ENCODE measurements around the gene PPFIA3. TPM values are rescaled to one million over a fixed set of nuclear protein-coding genes. Genes with fewer than 3 reads are reported as not detected.
A peak's percentile ranks its signal among the peaks of the same experiment; 100 is the strongest.

The PPFIA3 gene
- total and polyA plus RNA-seq, 2 experiments from 2014 or later, result 25.4 to 29.7 TPM

DNA sequence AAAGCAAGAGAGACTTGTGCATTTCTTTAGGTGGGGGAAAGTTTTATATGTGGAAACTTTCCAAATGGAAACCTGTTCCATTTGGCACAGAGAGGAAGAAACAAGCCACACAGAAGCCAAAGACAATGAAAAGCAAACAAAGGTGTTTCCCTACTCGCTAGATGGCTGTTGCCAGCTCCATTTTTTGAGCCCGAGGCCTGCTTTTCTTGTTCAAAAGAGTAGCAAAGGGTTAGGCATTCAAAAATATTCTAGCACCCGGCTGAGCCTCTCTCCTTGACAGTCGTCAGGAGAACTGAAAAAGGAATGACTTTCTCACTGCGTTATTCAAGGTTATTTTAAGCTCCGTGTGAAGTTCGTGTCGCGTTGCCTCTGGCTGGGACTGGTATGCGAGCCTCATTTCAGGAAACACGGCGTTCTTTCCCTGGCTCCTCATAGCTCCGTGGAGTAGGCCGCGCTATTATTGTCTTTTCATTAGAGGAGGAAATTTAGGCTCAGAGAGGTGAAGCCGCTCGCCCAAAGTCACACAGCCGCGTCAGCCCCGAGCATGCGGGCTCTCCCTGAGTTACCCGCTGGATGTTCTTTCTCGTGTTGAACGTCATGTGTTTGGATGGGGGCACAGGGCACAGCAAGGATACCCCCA is 45.9 kb downstream of the PPFIA3 start:
- H3K27ac ChIP-seq (ENCODE audit: low read depth), result no peak overlapping the region
- Mint-ChIP-seq H3K9me3 (no peaks in the 10 kb centered on the region), H3K4me3 (no peak overlapping the region), H3K27ac (no peak overlapping the region), H3K4me1 (peaks cover 6% of the 10 kb centered on the region; the same call in 2 of the 3 replicates), H3K36me3 (ENCODE audit: low read depth) (no peaks in the 10 kb centered on the region), H3K27me3 (ENCODE audit: insufficient read depth, low read depth, poor library complexity) (peaks cover 4% of the 10 kb centered on the region)
- H3K4me3 ChIP-seq, result peak overlapping the region; percentile 55
- ATAC-seq (peak; percentile 16; the same call in 2 of the 3 replicates), DNase-seq (ENCODE audit: low spot score) (peak; percentile 29)
- TF ChIP-seq NANOG (IDR thresholded peaks at IDR 0.05; ENCODE audit: borderline replicate concordance) (no peak), ZNF331 (CRISPR knock-in tag; IDR thresholded peaks at IDR 0.05; ENCODE audit: low read depth) (no peak), CTCF (conservative IDR thresholded peaks at IDR 0.05; ENCODE audit: low read depth in 2 of 2) (no peak), ZNF114 (CRISPR knock-in tag; IDR thresholded peaks at IDR 0.05) (no peak), CREB1 (CRISPR knock-in tag; IDR thresholded peaks at IDR 0.05; ENCODE audit: low read depth) (no peak)
- no peaks in the 10 kb centered on the region for H4K20me1 ChIP-seq (replicated peaks; ENCODE audit: insufficient read depth)
- H2AFZ ChIP-seq, result peak overlapping the region; percentile 84
- no peaks in the 10 kb centered on the region for H3K9me2 ChIP-seq (ENCODE audit: insufficient read depth)
- H3K4me2 ChIP-seq, result peak overlapping the region; percentile 81
- H3F3A ChIP-seq (replicated peaks; ENCODE audit: low read depth), result 0 out of 2 replicates have a peak, but pooled peaks cover 2% of the 10 kb centered on the region
- 0 out of 2 replicates have a peak, but pooled peaks cover 12% of the 10 kb centered on the region for H3K27me3 ChIP-seq (ENCODE audit: insufficient read depth)
- no peaks in the 10 kb centered on the region for H3K36me3 ChIP-seq (ENCODE audit: insufficient read depth)
- no peaks in the 10 kb centered on the region for H3K79me2 ChIP-seq (replicated peaks; ENCODE audit: insufficient read depth)
- H3K4me1 ChIP-seq (ENCODE audit: insufficient read depth), result peaks cover 7% of the 10 kb centered on the region; the same call in 1 of the 2 replicates

- no peaks in the 10 kb centered on the region for H4K20me1 ChIP-seq (replicated peaks; ENCODE audit: insufficient read depth)
- H3K4me3 Mint-ChIP-seq, result no peak overlapping the region
- no peaks in the 10 kb centered on the region for H3K79me2 ChIP-seq (replicated peaks; ENCODE audit: insufficient read depth)
- ATAC-seq, result peak; percentile 93
- peaks cover 7% of the 10 kb centered on the region; the same call in 1 of the 2 replicates for H3K4me1 ChIP-seq (ENCODE audit: insufficient read depth)
- H3K27me3 Mint-ChIP-seq (ENCODE audit: insufficient read depth, low read depth, poor library complexity), result peaks cover 2% of the 10 kb centered on the region
- no peak overlapping the region for H3K27ac ChIP-seq (ENCODE audit: low read depth)
- H3K4me3 ChIP-seq, result peak overlapping the region; percentile 55
- peak overlapping the region; percentile 84 for H2AFZ ChIP-seq
- peak; percentile 48 for DNase-seq (ENCODE audit: low spot score)
- TF ChIP-seq CTCF (conservative IDR thresholded peaks at IDR 0.05; ENCODE audit: low read depth in 2 of 2), result peak; percentile 45 to 50
- TF ChIP-seq ZNF114 (CRISPR knock-in tag; IDR thresholded peaks at IDR 0.05), result no peak
- H3K4me2 ChIP-seq, result peak overlapping the region; percentile 81
- H3K36me3 ChIP-seq (ENCODE audit: insufficient read depth), result no peaks in the 10 kb centered on the region
- no peaks in the 10 kb centered on the region for H3K9me3 Mint-ChIP-seq
- no peak overlapping the region for H3K27ac Mint-ChIP-seq
- H3K4me1 Mint-ChIP-seq, result peaks cover 6% of the 10 kb centered on the region; the same call in 2 of the 3 replicates
- H3K9me2 ChIP-seq (ENCODE audit: insufficient read depth), result no peaks in the 10 kb centered on the region
- H3K27me3 ChIP-seq (ENCODE audit: insufficient read depth), result 0 out of 2 replicates have a peak, but pooled peaks cover 12% of the 10 kb centered on the region
- H3F3A ChIP-seq (replicated peaks; ENCODE audit: low read depth), result 0 out of 2 replicates have a peak, but pooled peaks cover 2% of the 10 kb centered on the region
- H3K36me3 Mint-ChIP-seq (ENCODE audit: low read depth), result no peaks in the 10 kb centered on the region
Observed at GRCh38 chr19:49165865-49166301, 46.5 kb downstream of the PPFIA3 start.
